ENCODE results near the gene HNRNPH2.

DNA sequence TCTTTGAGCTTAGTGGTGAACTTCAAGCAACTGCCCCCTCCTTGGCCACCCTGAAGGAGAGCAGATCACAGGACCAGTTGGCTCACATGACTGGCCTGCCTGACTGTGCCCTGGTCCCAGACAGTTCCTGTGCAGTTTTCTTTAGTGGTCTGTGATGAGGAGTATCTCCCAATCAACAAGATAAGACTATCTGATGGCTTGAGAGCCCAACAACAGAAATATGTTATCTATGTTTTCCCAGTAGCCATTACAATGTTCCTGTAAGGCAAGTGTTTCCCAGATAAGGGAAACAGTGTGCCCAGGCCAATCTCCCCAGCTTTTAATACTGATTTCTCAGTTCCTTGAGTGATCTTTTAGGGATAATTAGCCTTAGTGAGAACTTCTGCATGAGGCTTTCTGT is 45.3 kb upstream of the HNRNPH2 start:
- TF ChIP-seq, protein P1, sequence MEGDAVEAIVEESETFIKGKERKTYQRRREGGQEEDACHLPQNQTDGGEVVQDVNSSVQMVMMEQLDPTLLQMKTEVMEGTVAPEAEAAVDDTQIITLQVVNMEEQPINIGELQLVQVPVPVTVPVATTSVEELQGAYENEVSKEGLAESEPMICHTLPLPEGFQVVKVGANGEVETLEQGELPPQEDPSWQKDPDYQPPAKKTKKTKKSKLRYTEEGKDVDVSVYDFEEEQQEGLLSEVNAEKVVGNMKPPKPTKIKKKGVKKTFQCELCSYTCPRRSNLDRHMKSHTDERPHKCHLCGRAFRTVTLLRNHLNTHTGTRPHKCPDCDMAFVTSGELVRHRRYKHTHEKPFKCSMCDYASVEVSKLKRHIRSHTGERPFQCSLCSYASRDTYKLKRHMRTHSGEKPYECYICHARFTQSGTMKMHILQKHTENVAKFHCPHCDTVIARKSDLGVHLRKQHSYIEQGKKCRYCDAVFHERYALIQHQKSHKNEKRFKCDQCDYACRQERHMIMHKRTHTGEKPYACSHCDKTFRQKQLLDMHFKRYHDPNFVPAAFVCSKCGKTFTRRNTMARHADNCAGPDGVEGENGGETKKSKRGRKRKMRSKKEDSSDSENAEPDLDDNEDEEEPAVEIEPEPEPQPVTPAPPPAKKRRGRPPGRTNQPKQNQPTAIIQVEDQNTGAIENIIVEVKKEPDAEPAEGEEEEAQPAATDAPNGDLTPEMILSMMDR (conservative IDR thresholded peaks at IDR 0.05), result no peak
- TF ChIP-seq EZH2 (IDR thresholded peaks at IDR 0.05; ENCODE audit: low read depth), result no peak

All from PC-9 (cell line).